HEK293 (cell line): ENCODE data around the gene RNASEH2A.
A peak's percentile ranks its signal among the peaks of the same experiment; 100 is the strongest.

ENCODE experiments used
- GFI1B ChIP-seq: fragments of 450-650 bp; formaldehyde crosslinking; IDR thresholded peaks from 2 replicates; pipeline ENCODE4 v1.5.1; 2016; ENCODE audit warnings: missing biosample characterization, missing genetic modification characterization
- GLI4 ChIP-seq: fragments of 450-650 bp; formaldehyde crosslinking; IDR thresholded peaks from 2 replicates; pipeline ENCODE4 v1.5.1; 2016; ENCODE audit warnings: missing biosample characterization, missing genetic modification characterization
- IKZF3 ChIP-seq: fragments of 450-650 bp; IDR thresholded peaks from 2 replicates; pipeline ENCODE4 v1.5.0; 2018; ENCODE audit warnings: missing biosample characterization, mild to moderate bottlenecking, missing genetic modification characterization, moderate library complexity
- MZF1 ChIP-seq: fragments of 450-650 bp; formaldehyde crosslinking; IDR thresholded peaks from 2 replicates; pipeline ENCODE4 v1.5.1; 2017; ENCODE audit warnings: missing biosample characterization, missing genetic modification characterization, borderline replicate concordance
- PRDM6 ChIP-seq: fragments of 450-650 bp; formaldehyde crosslinking; IDR thresholded peaks from 2 replicates; pipeline ENCODE4 v1.5.1; 2017; ENCODE audit warnings: missing biosample characterization, missing genetic modification characterization
- REST ChIP-seq: fragments of 450-650 bp; formaldehyde crosslinking; IDR thresholded peaks from 2 replicates; pipeline ENCODE4 v1.5.1; 2016; ENCODE audit warnings: missing biosample characterization, missing genetic modification characterization
- SALL2 ChIP-seq: fragments of 450-650 bp; formaldehyde crosslinking; IDR thresholded peaks from 2 replicates; pipeline ENCODE4 v1.5.0; 2017; ENCODE audit warnings: missing biosample characterization, mild to moderate bottlenecking, missing genetic modification characterization, borderline replicate concordance
- SP3 ChIP-seq: fragments of 450-650 bp; formaldehyde crosslinking; IDR thresholded peaks from 2 replicates; pipeline ENCODE4 v1.5.1; 2016; ENCODE audit warnings: missing biosample characterization, missing genetic modification characterization
- ZIC2 ChIP-seq: fragments of 450-650 bp; formaldehyde crosslinking; IDR thresholded peaks from 2 replicates; pipeline ENCODE4 v1.5.1; 2016; ENCODE audit warnings: missing biosample characterization, missing genetic modification characterization
- ZNF114 ChIP-seq: fragments of 450-650 bp; formaldehyde crosslinking; IDR thresholded peaks from 2 replicates; pipeline ENCODE4 v1.5.0; 2017; ENCODE audit warnings: missing biosample characterization, missing genetic modification characterization
- ZNF157 ChIP-seq: fragments of 450-650 bp; formaldehyde crosslinking; IDR thresholded peaks from 2 replicates; pipeline ENCODE4 v1.5.1; 2016; ENCODE audit warnings: missing biosample characterization, missing genetic modification characterization
- ZNF16 ChIP-seq: fragments of 450-650 bp; formaldehyde crosslinking; IDR thresholded peaks from 2 replicates; pipeline ENCODE4 v1.5.1; 2016; ENCODE audit warnings: low read depth, missing biosample characterization, missing genetic modification characterization
- ZNF221 ChIP-seq: fragments of 450-650 bp; formaldehyde crosslinking; IDR thresholded peaks from 2 replicates; pipeline ENCODE4 v1.5.1; 2017; ENCODE audit warnings: missing biosample characterization, missing genetic modification characterization, borderline replicate concordance
- ZNF24 ChIP-seq: fragments of 450-650 bp; formaldehyde crosslinking; IDR thresholded peaks from 2 replicates; pipeline ENCODE4 v1.5.1; 2016; ENCODE audit warnings: missing biosample characterization, missing genetic modification characterization
- ZNF248 ChIP-seq: fragments of 450-650 bp; formaldehyde crosslinking; IDR thresholded peaks from 2 replicates; pipeline ENCODE4 v1.5.1; 2017; ENCODE audit warnings: missing biosample characterization, missing genetic modification characterization
- ZNF274 ChIP-seq, 2 experiments: fragments of 200-500 bp in 1 of 2; fragments of 450-650 bp in 1 of 2; sonication (Bioruptor generic) in 1 of 2; formaldehyde crosslinking in 1 of 2; IDR thresholded peaks; 2 replicates each; pipeline versions ENCODE4 v1.5.1 to v1.6.1; 2014 to 2016; ENCODE audit warnings: borderline replicate concordance in 1 of 2, inconsistent platforms in 1 of 2, low read length in 1 of 2, missing biosample characterization in 1 of 2, missing genetic modification characterization in 1 of 2
- ZNF280C ChIP-seq: fragments of 450-650 bp; formaldehyde crosslinking; IDR thresholded peaks from 2 replicates; pipeline ENCODE4 v1.5.1; 2016; ENCODE audit warnings: missing biosample characterization, missing genetic modification characterization
- ZNF292 ChIP-seq: fragments of 450-650 bp; formaldehyde crosslinking; IDR thresholded peaks from 2 replicates; pipeline ENCODE4 v1.5.1; 2016; ENCODE audit warnings: low read depth, missing biosample characterization, missing genetic modification characterization, borderline replicate concordance
- ZNF335 ChIP-seq: fragments of 450-650 bp; formaldehyde crosslinking; conservative IDR thresholded peaks from 2 replicates; pipeline ENCODE4 v1.5.1; 2016; ENCODE audit warnings: missing biosample characterization, missing genetic modification characterization
- ZNF513 ChIP-seq: fragments of 450-650 bp; IDR thresholded peaks from 2 replicates; pipeline ENCODE4 v1.5.1; 2018; ENCODE audit warnings: missing biosample characterization, missing genetic modification characterization
- ZNF514 ChIP-seq: fragments of 450-650 bp; formaldehyde crosslinking; IDR thresholded peaks from 2 replicates; pipeline ENCODE4 v1.5.1; 2016; ENCODE audit warnings: missing biosample characterization, missing genetic modification characterization
- ZNF530 ChIP-seq: fragments of 450-650 bp; formaldehyde crosslinking; IDR thresholded peaks from 2 replicates; pipeline ENCODE4 v1.5.1; 2016; ENCODE audit warnings: low read depth, missing biosample characterization, missing genetic modification characterization
- ZNF580 ChIP-seq: fragments of 450-650 bp; formaldehyde crosslinking; IDR thresholded peaks from 2 replicates; pipeline ENCODE4 v1.5.1; 2016; ENCODE audit warnings: missing biosample characterization, missing genetic modification characterization
- ZNF596 ChIP-seq: fragments of 450-650 bp; IDR thresholded peaks from 2 replicates; pipeline ENCODE4 v1.5.0; 2018; ENCODE audit warnings: missing biosample characterization, mild to moderate bottlenecking, missing genetic modification characterization, moderate library complexity
- ZNF624 ChIP-seq: fragments of 450-650 bp; formaldehyde crosslinking; IDR thresholded peaks from 2 replicates; pipeline ENCODE4 v1.5.1; 2017; ENCODE audit warnings: missing biosample characterization, missing genetic modification characterization
- ZNF645 ChIP-seq: fragments of 450-650 bp; formaldehyde crosslinking; IDR thresholded peaks from 2 replicates; pipeline ENCODE4; 2016; ENCODE audit warnings: missing biosample characterization, missing genetic modification characterization
- ZNF670 ChIP-seq: fragments of 450-650 bp; formaldehyde crosslinking; IDR thresholded peaks from 2 replicates; pipeline ENCODE4 v1.5.1; 2016; ENCODE audit warnings: missing biosample characterization, missing genetic modification characterization, low read depth
- ZNF768 ChIP-seq: fragments of 450-650 bp; formaldehyde crosslinking; IDR thresholded peaks from 2 replicates; pipeline ENCODE4 v1.5.1; 2018; ENCODE audit warnings: missing biosample characterization, mild to moderate bottlenecking, missing genetic modification characterization

RNASEH2A gene

GRCh38 chr19:12782424-12783290, 23.7 kb upstream of the RNASEH2A start (continued):
- TF ChIP-seq ZNF596 (tag by site-specific recombination), result peak; percentile 79
- peak; percentile 65 for TF ChIP-seq SP3 (tag by site-specific recombination)
- TF ChIP-seq ZNF292 (tag by site-specific recombination), result no peak
- no peak for TF ChIP-seq SALL2 (tag by site-specific recombination)
- no peak for TF ChIP-seq REST
- peak; percentile 99 for TF ChIP-seq ZNF335
- no peak for TF ChIP-seq ZNF248 (tag by site-specific recombination)
- peak; percentile 86 for TF ChIP-seq IKZF3 (tag by site-specific recombination)
- no peak for TF ChIP-seq ZNF670 (tag by site-specific recombination)
- no peak for TF ChIP-seq GFI1B
- no peak for TF ChIP-seq ZNF768 (tag by site-specific recombination)
- 0 out of 2 replicates have a peak, but pooled peaks have one; percentile 24 for TF ChIP-seq PRDM6 (tag by site-specific recombination)
- no peak for TF ChIP-seq ZNF580
- no peak for TF ChIP-seq ZNF513 (tag by site-specific recombination)
- TF ChIP-seq GLI4, result no peak
- no peak for TF ChIP-seq ZNF274 (IDR thresholded peaks at IDR 0.05; ENCODE audit: low read length)
- no peak for TF ChIP-seq ZNF274 (tag by site-specific recombination; IDR thresholded peaks at IDR 0.05; ENCODE audit: borderline replicate concordance)
- peak; percentile 90 for TF ChIP-seq ZIC2 (tag by site-specific recombination)
- no peak for TF ChIP-seq MZF1 (tag by site-specific recombination)
- no peak for TF ChIP-seq ZNF221 (tag by site-specific recombination)
- no peak for TF ChIP-seq ZNF114 (tag by site-specific recombination)
- no peak for TF ChIP-seq ZNF16 (tag by site-specific recombination)
- no peak for TF ChIP-seq ZNF280C (tag by site-specific recombination)
- 0 out of 2 replicates have a peak, but pooled peaks have one; percentile 15 for TF ChIP-seq ZNF645
- 0 out of 2 replicates have a peak, but pooled peaks have one; percentile 37 for TF ChIP-seq ZNF24 (tag by site-specific recombination)
- TF ChIP-seq ZNF514 (tag by site-specific recombination), result no peak
- TF ChIP-seq ZNF157 (tag by site-specific recombination), result no peak
- no peak for TF ChIP-seq ZNF530 (tag by site-specific recombination)
- TF ChIP-seq ZNF624 (tag by site-specific recombination), result no peak
